H1 (cell line): ENCODE results near the gene HIVEP3.

Experiments
- EZH2 ChIP-seq: fragments of 200-600 bp; sonication (generic); IDR thresholded peaks from 2 replicates; pipeline ENCODE4 v1.7.1; 2012; ENCODE audit warnings: low read depth, mild to moderate bottlenecking, moderate library complexity, low read length, inconsistent platforms; ENCODE audit not compliant: severe bottlenecking
- GABPA ChIP-seq: IDR thresholded peaks from 2 replicates; pipeline ENCODE4 v1.6.1; 2011; ENCODE audit warnings: mild to moderate bottlenecking, low read length, moderate library complexity, borderline replicate concordance; ENCODE audit not compliant: insufficient read depth
- MAFK ChIP-seq: IDR thresholded peaks from 2 replicates; pipeline ENCODE4 v1.6.1; 2012; ENCODE audit warnings: low read depth, mild to moderate bottlenecking, improper control_type of control experiment, low read length
- NRF1 ChIP-seq: IDR thresholded peaks from 2 replicates; pipeline ENCODE4 v1.6.1; 2011; ENCODE audit warnings: mild to moderate bottlenecking, low read depth, low read length, improper control_type of control experiment
- POLR2A ChIP-seq, 2 experiments: IDR thresholded peaks; 1 replicate in 1 of 2; 2 replicates in 1 of 2; pipeline ENCODE4 v1.6.1; 2011; ENCODE audit warnings: low read depth in 2 of 2, low read length in 2 of 2, mild to moderate bottlenecking in 2 of 2; ENCODE audit errors: control extremely low read depth in 1 of 2
- POU5F1 ChIP-seq: IDR thresholded peaks from 2 replicates; pipeline ENCODE4 v1.6.1; 2011; ENCODE audit warnings: low read depth, mild to moderate bottlenecking, low read length, moderate library complexity
- RFX5 ChIP-seq: IDR thresholded peaks from 2 replicates; pipeline ENCODE4 v1.6.1; 2011; ENCODE audit warnings: low read depth, low read length, improper control_type of control experiment, borderline replicate concordance
- SIN3A ChIP-seq, 2 experiments: IDR thresholded peaks in 1 of 2; conservative IDR thresholded peaks in 1 of 2; 2 replicates each; pipeline ENCODE4 v1.6.1; 2011 to 2012; ENCODE audit warnings: low read length in 2 of 2, improper control_type of control experiment in 1 of 2, low read depth in 1 of 2, mild to moderate bottlenecking in 1 of 2
- SUZ12 ChIP-seq: fragments of 200-600 bp; sonication (generic); IDR thresholded peaks from 2 replicates; pipeline ENCODE4 v1.6.1; 2012; ENCODE audit warnings: mild to moderate bottlenecking, inconsistent platforms, low read length, moderate library complexity, mixed read lengths
- TBP ChIP-seq: IDR thresholded peaks from 2 replicates; pipeline ENCODE4 v1.6.1; 2011; ENCODE audit warnings: low read depth, low read length, improper control_type of control experiment
- TF ChIP-seq, protein P1 (sequence below), 3 experiments: IDR thresholded peaks; 1 replicate in 2 of 3; 2 replicates in 1 of 3; pipeline versions ENCODE4 v1.5.1 to v1.6.1; 2011; ENCODE audit warnings: low read length in 3 of 3, mild to moderate bottlenecking in 3 of 3, inconsistent platforms in 2 of 3, low read depth in 1 of 3, moderate library complexity in 1 of 3; ENCODE audit not compliant: insufficient read depth in 1 of 3; ENCODE audit errors: control extremely low read depth in 1 of 3
- TF ChIP-seq, protein P2 (sequence below): IDR thresholded peaks from 2 replicates; pipeline ENCODE4 v1.6.1; 2011; ENCODE audit warnings: low read depth, mild to moderate bottlenecking, low read length; ENCODE audit not compliant: insufficient read depth
- TF ChIP-seq, protein P3 (sequence below): IDR thresholded peaks from 2 replicates; pipeline ENCODE4 v1.6.1; 2012; ENCODE audit warnings: low read length, inconsistent platforms

DNA sequence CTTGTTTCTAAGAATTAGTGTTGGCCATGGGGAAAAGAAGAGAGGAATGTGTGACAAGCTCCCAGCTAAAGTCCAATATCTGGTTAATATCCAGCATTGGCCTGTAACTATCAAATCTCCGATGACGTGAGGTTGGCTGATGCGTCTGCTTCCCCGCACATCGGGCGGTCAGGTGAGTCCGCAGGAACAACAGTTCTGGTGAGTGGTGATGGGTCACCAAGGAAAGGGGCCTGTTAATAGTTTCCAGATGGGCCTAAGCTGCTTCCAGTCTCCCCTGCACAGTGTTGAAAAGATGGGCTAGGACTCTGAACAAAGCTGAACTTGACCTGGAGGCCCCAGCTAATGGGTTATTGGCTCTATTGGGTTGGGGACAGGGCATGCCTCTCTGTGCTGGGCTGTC is 241.1 kb downstream of the HIVEP3 start:
- TF ChIP-seq POLR2A (IDR thresholded peaks at IDR 0.05; ENCODE audit: control extremely low read depth in 1 of 2, low read depth in 2 of 2, low read length in 2 of 2) (no peak), POU5F1 (no peak), RFX5 (no peak), SIN3A (conservative IDR thresholded peaks at IDR 0.05 in 1 of 2, IDR thresholded peaks at IDR 0.05 in 1 of 2; ENCODE audit: low read depth in 1 of 2, low read length in 2 of 2) (no peak), MAFK (no peak), EZH2 (no peak), TBP (no peak), GABPA (no peak), SUZ12 (no peak), NRF1 (no peak)
- TF ChIP-seq, protein P1, sequence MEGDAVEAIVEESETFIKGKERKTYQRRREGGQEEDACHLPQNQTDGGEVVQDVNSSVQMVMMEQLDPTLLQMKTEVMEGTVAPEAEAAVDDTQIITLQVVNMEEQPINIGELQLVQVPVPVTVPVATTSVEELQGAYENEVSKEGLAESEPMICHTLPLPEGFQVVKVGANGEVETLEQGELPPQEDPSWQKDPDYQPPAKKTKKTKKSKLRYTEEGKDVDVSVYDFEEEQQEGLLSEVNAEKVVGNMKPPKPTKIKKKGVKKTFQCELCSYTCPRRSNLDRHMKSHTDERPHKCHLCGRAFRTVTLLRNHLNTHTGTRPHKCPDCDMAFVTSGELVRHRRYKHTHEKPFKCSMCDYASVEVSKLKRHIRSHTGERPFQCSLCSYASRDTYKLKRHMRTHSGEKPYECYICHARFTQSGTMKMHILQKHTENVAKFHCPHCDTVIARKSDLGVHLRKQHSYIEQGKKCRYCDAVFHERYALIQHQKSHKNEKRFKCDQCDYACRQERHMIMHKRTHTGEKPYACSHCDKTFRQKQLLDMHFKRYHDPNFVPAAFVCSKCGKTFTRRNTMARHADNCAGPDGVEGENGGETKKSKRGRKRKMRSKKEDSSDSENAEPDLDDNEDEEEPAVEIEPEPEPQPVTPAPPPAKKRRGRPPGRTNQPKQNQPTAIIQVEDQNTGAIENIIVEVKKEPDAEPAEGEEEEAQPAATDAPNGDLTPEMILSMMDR (IDR thresholded peaks at IDR 0.05; ENCODE audit: control extremely low read depth in 1 of 3, insufficient read depth in 1 of 3, low read depth in 1 of 3, low read length in 3 of 3), result no peak
- TF ChIP-seq, protein P2, sequence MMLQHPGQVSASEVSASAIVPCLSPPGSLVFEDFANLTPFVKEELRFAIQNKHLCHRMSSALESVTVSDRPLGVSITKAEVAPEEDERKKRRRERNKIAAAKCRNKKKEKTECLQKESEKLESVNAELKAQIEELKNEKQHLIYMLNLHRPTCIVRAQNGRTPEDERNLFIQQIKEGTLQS, result no peak
- TF ChIP-seq, protein P3, sequence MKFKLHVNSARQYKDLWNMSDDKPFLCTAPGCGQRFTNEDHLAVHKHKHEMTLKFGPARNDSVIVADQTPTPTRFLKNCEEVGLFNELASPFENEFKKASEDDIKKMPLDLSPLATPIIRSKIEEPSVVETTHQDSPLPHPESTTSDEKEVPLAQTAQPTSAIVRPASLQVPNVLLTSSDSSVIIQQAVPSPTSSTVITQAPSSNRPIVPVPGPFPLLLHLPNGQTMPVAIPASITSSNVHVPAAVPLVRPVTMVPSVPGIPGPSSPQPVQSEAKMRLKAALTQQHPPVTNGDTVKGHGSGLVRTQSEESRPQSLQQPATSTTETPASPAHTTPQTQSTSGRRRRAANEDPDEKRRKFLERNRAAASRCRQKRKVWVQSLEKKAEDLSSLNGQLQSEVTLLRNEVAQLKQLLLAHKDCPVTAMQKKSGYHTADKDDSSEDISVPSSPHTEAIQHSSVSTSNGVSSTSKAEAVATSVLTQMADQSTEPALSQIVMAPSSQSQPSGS, result no peak
